WERI-Rb-1 (cell line): Measurements from ENCODE around the gene ODC1.
"Not testable (repeated sequence)": the region's sequence is repeated elsewhere in the genome, so short reads cannot be mapped to it uniquely, and the experiment has no call there.

Experiments
- DNase-seq: peaks from one replicate; pipeline ENCODE4 v3.0.0-alpha.2; 2020
- H3K27ac ChIP-seq: fragments of 250-450 bp; sonication (Bioruptor Pico); 2 replicates; pipeline ENCODE4 v1.5.1; 2020; ENCODE audit warnings: mild to moderate bottlenecking, moderate library complexity
- H3K27me3 ChIP-seq: fragments of 250-450 bp; sonication (Bioruptor Pico); 2 replicates; pipeline ENCODE4 v1.5.1; 2021; ENCODE audit warnings: mild to moderate bottlenecking, low read depth, moderate library complexity; ENCODE audit not compliant: insufficient read depth, severe bottlenecking
- H3K36me3 ChIP-seq: fragments of 250-450 bp; sonication (Bioruptor Pico); 2 replicates; pipeline ENCODE4 v1.5.1; 2020; ENCODE audit warnings: mild to moderate bottlenecking, moderate library complexity
- H3K4me3 ChIP-seq: 2 replicates; pipeline ENCODE4 v1.5.1; 2011; ENCODE audit warnings: low read depth, mild to moderate bottlenecking, control low read depth, low read length
- H3K9me3 ChIP-seq: fragments of 250-450 bp; sonication (Bioruptor Pico); 2 replicates; pipeline ENCODE4 v1.5.1; 2021; ENCODE audit warnings: mild to moderate bottlenecking, moderate library complexity; ENCODE audit not compliant: severe bottlenecking
- CTCF ChIP-seq: IDR thresholded peaks from 2 replicates; pipeline ENCODE4 v1.5.1; 2011; ENCODE audit warnings: low read depth, mild to moderate bottlenecking, control low read depth, inconsistent platforms, low read length

The ODC1 gene

GRCh38 chr2:10462178-10463083, 14.3 kb upstream of the ODC1 start:
- no peaks in the 10 kb centered on the region for H3K36me3 ChIP-seq
- no peak overlapping the region for H3K4me3 ChIP-seq
- TF ChIP-seq CTCF, result no peak
- no peaks in the 10 kb centered on the region for H3K9me3 ChIP-seq
- no peak for DNase-seq
- H3K27me3 ChIP-seq, result no peaks in the 10 kb centered on the region
- no peak overlapping the region for H3K27ac ChIP-seq

- Histone ChIP-seq H3K27ac (no peak overlapping the region), H3K9me3 (no peaks in the 10 kb centered on the region), H3K36me3 (no peaks in the 10 kb centered on the region), H3K27me3 (no peaks in the 10 kb centered on the region), H3K4me3 (no peak overlapping the region)
- no peak for DNase-seq
- TF ChIP-seq CTCF, result no peak
These were observed 12.3 kb upstream of the ODC1 start for GRCh38 chr2:10460366-10460796.

- no peaks in the 10 kb centered on the region for H3K9me3 ChIP-seq
- no peak overlapping the region for H3K27ac ChIP-seq
- no peak for DNase-seq
- H3K27me3 ChIP-seq, result no peaks in the 10 kb centered on the region
- no peak for TF ChIP-seq CTCF
- no peaks in the 10 kb centered on the region for H3K36me3 ChIP-seq
- no peak overlapping the region for H3K4me3 ChIP-seq
These were observed 9.9 kb upstream of the ODC1 start for GRCh38 chr2:10457846-10458598.

GRCh38 chr2:10457195-10457594, 9.1 kb upstream of the ODC1 start:
- H3K27me3 ChIP-seq, H3K27ac ChIP-seq, H3K36me3 ChIP-seq, DNase-seq, H3K4me3 ChIP-seq, H3K9me3 ChIP-seq: not testable (repeated sequence)

GRCh38 chr2:10454505-10454904, 6.4 kb upstream of the ODC1 start:
- H3K9me3 ChIP-seq, result no peaks in the 10 kb centered on the region
- H3K36me3 ChIP-seq, result no peaks in the 10 kb centered on the region
- no peaks in the 10 kb centered on the region for H3K27me3 ChIP-seq
- no peak for DNase-seq
- H3K27ac ChIP-seq, result no peak overlapping the region
- no peak for TF ChIP-seq CTCF
- H3K4me3 ChIP-seq, result no peak overlapping the region

- DNase-seq, result no peak
- no peak overlapping the region for H3K27ac ChIP-seq
These were observed 5.8 kb upstream of the ODC1 start for GRCh38 chr2:10453905-10454298.

More at GRCh38 chr2:10453905-10454298, 5.8 kb upstream of the ODC1 start:
- H3K27me3 ChIP-seq, result no peaks in the 10 kb centered on the region
- no peaks in the 10 kb centered on the region for H3K9me3 ChIP-seq
- no peak overlapping the region for H3K4me3 ChIP-seq
- TF ChIP-seq CTCF, result no peak
- H3K36me3 ChIP-seq, result no peaks in the 10 kb centered on the region
